Progenitor cell of endocrine pancreas (in vitro differentiated cells): ENCODE data around the gene SOX9. TPM values are rescaled to one million over a fixed set of nuclear protein-coding genes. Genes with fewer than 3 reads are reported as not detected.

Source experiments
- DNase-seq: peaks from one replicate; pipeline ENCODE4 v3.0.0; 2021; ENCODE audit warnings: low spot score; ENCODE audit not compliant: unreplicated experiment
- H3K27ac Mint-ChIP-seq: 2 replicates; pipeline ENCODE4 v1.8.0; 2021; ENCODE audit warnings: mild to moderate bottlenecking, moderate library complexity, mixed read lengths
- H3K27me3 Mint-ChIP-seq: 2 replicates; pipeline ENCODE4 v1.8.0; 2021; ENCODE audit warnings: mixed read lengths
- H3K36me3 Mint-ChIP-seq: 2 replicates; pipeline ENCODE4 v1.8.0; 2022; ENCODE audit warnings: mixed read lengths; ENCODE audit not compliant: insufficient read depth
- H3K4me1 Mint-ChIP-seq: 2 replicates; pipeline ENCODE4 v1.8.0; 2021; ENCODE audit warnings: low read depth, mixed read lengths
- H3K4me3 Mint-ChIP-seq: 2 replicates; pipeline ENCODE4 v1.8.0; 2021; ENCODE audit warnings: low read depth, mild to moderate bottlenecking, moderate library complexity, mixed read lengths
- H3K9me3 Mint-ChIP-seq: 2 replicates; pipeline ENCODE4 v1.8.0; 2021; ENCODE audit warnings: low read depth, mixed read lengths
- total RNA-seq: library from RNA; stranded (reverse); gene quantifications from 2 replicates; pipeline ENCODE4 v1.2.1, GENCODE V29; 2021
- TF ChIP-seq, protein P1 (sequence below): fragments of 200-600 bp; sonication (generic); IDR thresholded peaks from one replicate; pipeline ENCODE4 v1.5.0; 2021; ENCODE audit warnings: antibody characterized with exemption, mild to moderate bottlenecking; ENCODE audit not compliant: unreplicated experiment

The SOX9 gene
- total RNA-seq, 1 donor from 2014 or later = 219 TPM

DNA sequence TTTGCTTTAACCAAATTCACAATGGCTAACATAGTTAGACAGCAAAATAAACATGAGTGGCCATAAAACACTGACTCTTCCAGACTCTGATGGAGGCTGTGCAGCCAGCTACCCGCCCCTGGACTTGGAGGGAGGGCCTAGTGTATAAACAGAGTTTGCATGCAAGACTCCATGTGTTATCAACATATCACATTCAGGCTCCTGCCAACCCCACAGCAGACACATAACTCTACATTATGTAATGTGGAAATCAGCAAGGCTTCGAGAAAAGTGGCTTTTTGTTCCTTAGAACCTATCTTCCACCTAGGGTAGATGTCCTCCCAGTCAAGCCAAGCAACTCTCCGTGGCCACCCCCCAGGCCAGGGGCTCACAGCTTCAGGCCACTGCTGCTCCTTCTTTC, 19.3 kb upstream of the SOX9 start:
- Mint-ChIP-seq H3K4me1 (peaks cover 15% of the 10 kb centered on the region), H3K27ac (no peak overlapping the region), H3K9me3 (peaks cover 10% of the 10 kb centered on the region), H3K36me3 (peaks cover 12% of the 10 kb centered on the region), H3K27me3 (peaks cover 2% of the 10 kb centered on the region), H3K4me3 (no peak overlapping the region)
- DNase-seq = no peak
- TF ChIP-seq, protein P1, sequence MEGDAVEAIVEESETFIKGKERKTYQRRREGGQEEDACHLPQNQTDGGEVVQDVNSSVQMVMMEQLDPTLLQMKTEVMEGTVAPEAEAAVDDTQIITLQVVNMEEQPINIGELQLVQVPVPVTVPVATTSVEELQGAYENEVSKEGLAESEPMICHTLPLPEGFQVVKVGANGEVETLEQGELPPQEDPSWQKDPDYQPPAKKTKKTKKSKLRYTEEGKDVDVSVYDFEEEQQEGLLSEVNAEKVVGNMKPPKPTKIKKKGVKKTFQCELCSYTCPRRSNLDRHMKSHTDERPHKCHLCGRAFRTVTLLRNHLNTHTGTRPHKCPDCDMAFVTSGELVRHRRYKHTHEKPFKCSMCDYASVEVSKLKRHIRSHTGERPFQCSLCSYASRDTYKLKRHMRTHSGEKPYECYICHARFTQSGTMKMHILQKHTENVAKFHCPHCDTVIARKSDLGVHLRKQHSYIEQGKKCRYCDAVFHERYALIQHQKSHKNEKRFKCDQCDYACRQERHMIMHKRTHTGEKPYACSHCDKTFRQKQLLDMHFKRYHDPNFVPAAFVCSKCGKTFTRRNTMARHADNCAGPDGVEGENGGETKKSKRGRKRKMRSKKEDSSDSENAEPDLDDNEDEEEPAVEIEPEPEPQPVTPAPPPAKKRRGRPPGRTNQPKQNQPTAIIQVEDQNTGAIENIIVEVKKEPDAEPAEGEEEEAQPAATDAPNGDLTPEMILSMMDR = no peak

DNA sequence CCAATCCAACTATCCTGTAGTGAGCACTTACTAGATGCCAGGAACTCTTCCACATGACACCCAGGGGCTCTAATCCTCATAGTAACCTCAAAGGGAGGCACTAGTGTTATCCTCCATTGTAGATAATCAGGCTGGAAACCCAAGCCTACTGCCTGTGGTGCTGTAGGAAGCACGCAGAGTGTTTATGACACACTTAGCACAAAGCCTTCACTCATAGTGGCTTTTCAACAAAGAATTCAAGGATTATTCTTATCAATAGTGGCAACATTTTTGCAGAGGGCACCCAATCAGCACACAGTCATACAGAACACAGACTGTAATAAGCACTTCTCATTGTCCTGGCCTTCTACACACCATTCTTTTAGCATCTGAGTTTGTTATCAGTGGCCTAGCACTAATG, 18.5 kb upstream of the SOX9 start:
- no peak for DNase-seq
- no peak overlapping the region for H3K27ac Mint-ChIP-seq
- TF ChIP-seq, protein P1 = no peak
- peaks cover 2% of the 10 kb centered on the region for H3K27me3 Mint-ChIP-seq
- no peak overlapping the region for H3K4me3 Mint-ChIP-seq
- peaks cover 24% of the 10 kb centered on the region for H3K4me1 Mint-ChIP-seq
- peaks cover 12% of the 10 kb centered on the region for H3K36me3 Mint-ChIP-seq
- H3K9me3 Mint-ChIP-seq = peaks cover 10% of the 10 kb centered on the region

DNA sequence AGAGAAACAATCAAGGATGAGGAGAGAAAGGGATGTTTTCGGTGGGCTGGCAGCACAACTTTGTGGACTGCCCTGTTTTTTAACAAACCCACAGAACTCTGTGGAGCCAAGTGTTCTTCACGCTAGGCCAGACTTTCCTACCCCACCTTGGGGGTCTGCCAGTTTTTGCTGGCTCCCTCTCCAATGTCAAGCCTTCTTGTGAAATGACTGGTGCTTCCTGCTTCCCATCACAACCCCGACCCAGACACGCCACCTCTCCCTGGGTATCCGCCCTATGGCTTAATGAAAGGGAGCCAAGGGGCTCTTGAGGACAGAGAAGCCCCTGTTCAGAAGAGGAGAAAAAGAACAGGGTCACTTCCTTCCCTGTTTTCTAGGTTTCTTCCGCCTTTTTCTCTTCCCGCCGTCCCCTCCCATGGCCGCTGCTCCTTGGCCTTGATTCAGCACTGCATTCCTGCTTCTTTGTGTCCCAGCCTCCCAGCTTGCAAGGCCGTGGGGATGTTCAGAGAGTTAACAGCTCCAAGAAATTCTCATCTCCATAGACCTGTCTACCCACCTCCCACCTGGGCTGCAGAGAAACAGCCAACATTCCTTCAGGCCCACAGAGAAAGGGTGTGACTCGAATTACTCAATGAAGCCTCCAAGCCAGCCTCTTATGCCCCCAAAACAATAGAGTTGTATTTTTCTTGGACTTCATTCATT, 16.5 kb upstream of the SOX9 start:
- DNase-seq = no peak
- TF ChIP-seq, protein P1 = no peak
- H3K27me3 Mint-ChIP-seq = peaks cover 2% of the 10 kb centered on the region
- peaks cover 4% of the 10 kb centered on the region for H3K9me3 Mint-ChIP-seq
- peaks cover 8% of the 10 kb centered on the region for H3K36me3 Mint-ChIP-seq
- no peak overlapping the region for H3K27ac Mint-ChIP-seq
- peaks cover 32% of the 10 kb centered on the region for H3K4me1 Mint-ChIP-seq
- H3K4me3 Mint-ChIP-seq = no peak overlapping the region

DNA sequence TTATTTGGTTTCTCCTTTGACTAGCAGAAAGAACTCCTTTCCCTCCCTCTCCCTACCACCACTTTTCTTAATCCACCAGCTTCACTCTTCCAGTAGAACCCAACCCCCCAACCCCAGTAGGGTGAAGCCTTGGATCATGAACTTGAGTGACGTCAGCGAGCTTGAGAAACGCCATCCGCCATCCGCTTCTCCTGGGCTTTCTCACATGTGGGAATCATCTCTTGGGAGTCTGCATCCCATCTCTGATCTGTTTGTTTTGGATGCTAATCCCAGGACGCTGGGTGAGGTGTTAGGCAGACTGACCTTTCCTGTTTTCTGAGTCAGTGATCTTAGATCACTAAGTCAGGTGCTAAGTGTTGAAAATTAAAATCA, 16.0 kb upstream of the SOX9 start:
- peaks cover 3% of the 10 kb centered on the region for H3K27me3 Mint-ChIP-seq
- TF ChIP-seq, protein P1 = no peak
- peaks cover 9% of the 10 kb centered on the region for H3K36me3 Mint-ChIP-seq
- H3K9me3 Mint-ChIP-seq = peaks cover 4% of the 10 kb centered on the region
- DNase-seq = no peak
- H3K4me1 Mint-ChIP-seq = peaks cover 33% of the 10 kb centered on the region
- no peak overlapping the region for H3K4me3 Mint-ChIP-seq
- H3K27ac Mint-ChIP-seq = no peak overlapping the region

DNA sequence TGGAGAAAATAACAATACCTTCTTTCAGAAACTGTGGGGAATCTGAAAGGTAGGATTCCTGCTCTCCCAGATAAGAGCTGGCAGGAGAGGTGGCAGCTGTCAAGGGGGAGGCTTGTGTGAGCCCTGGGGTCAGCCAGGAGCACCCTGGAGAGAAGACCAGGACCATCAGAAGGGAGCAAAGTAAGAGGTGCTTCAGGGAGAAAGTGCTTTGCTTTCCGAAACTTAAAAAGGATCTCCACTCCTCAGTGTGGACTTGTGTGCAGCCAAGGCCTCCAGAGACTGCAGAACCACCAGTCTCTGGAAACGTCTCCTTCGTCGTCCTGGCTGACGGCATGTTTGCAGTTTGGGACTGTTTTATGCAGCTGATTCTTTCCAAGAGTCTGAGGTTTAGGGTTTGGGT, 13.7 kb upstream of the SOX9 start:
- Mint-ChIP-seq H3K27ac (peak overlapping the region; percentile 61), H3K27me3 (peaks cover 12% of the 10 kb centered on the region), H3K4me1 (peaks cover 43% of the 10 kb centered on the region), H3K4me3 (no peak overlapping the region), H3K9me3 (peaks cover 4% of the 10 kb centered on the region), H3K36me3 (peaks cover 9% of the 10 kb centered on the region)
- TF ChIP-seq, protein P1 = no peak
- DNase-seq = no peak
